Fibroblast of skin of scalp (primary cell): ENCODE results near the gene KCTD2. TPM values are rescaled to one million over a fixed set of nuclear protein-coding genes. Genes with fewer than 3 reads are reported as not detected.
"Not testable (repeated sequence)": the region's sequence is repeated elsewhere in the genome, so short reads cannot be mapped to it uniquely, and the experiment has no call there.

Source experiments
- DNase-seq: peaks from one replicate; pipeline ENCODE4 v3.0.0-alpha.2; 2013
- polyA plus RNA-seq, 2 experiments: library from polyadenylated mRNA; unstranded; fragments of 120-200 nt; gene quantifications; one replicate each; pipeline ENCODE4 v1.2.1, GENCODE V29; 2013; ENCODE audit not compliant: insufficient read length in 2 of 2

The KCTD2 gene, protein sequence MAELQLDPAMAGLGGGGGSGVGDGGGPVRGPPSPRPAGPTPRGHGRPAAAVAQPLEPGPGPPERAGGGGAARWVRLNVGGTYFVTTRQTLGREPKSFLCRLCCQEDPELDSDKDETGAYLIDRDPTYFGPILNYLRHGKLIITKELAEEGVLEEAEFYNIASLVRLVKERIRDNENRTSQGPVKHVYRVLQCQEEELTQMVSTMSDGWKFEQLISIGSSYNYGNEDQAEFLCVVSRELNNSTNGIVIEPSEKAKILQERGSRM
- polyA plus RNA-seq (2013, experiment 1 of 2; ENCODE audit: insufficient read length), result 15.3 TPM
- polyA plus RNA-seq (2013, experiment 2 of 2; ENCODE audit: insufficient read length), result 15.5 TPM

DNA sequence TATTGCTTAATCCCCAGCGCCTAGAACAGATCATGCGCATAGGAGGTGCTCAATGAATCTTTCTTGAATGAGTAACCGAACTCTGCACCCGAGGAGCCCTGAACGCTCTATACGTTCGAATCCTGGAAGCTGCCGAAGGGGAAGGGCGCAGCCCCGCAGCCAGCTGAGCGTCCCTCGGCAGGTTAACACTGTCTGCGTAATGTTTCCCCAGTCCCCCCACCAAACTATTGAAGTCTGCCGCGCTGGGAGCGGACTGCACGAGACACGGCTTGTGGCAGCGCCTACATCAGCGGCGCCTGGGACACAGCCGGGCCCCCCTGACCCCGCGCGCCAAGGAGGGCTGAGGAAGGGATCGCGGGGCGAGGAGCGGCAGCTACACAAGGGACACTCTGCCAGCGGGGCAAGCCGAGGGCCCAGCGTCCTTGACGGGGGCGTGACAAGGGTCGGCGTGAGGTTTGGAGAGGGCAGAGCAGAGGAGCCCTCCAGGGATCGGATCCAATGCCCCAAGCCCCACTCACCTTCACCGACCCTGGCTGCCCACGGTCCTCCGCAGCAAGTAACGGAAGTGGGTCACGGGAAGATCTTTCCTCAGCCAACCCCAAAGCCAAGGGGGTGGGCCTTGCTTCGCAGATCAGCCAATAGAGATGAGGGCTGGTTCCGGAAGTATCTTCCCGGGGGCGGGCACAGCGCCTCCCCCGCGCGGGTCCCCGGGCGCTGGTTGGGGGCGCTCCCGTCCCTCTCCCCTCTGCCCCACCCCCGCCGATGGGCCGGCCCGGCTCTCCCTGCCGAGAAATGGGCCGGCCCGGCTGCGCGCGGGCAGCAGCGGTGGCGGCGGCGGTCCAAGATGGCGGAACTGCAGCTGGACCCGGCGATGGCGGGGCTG lies at the start of gene KCTD2, which contains the start of gene ATP5PD:
KCTD2 (plus strand) TSS at position 819 of the 883 bp plus-strand sequence; CDS start at position 845, 26 bp downstream.
ATP5PD (minus strand) TSS at position 563 of the 883 bp plus-strand sequence. CDS start 4,319 bp downstream, outside the sequence.
- peak; percentile 97 for DNase-seq

DNA sequence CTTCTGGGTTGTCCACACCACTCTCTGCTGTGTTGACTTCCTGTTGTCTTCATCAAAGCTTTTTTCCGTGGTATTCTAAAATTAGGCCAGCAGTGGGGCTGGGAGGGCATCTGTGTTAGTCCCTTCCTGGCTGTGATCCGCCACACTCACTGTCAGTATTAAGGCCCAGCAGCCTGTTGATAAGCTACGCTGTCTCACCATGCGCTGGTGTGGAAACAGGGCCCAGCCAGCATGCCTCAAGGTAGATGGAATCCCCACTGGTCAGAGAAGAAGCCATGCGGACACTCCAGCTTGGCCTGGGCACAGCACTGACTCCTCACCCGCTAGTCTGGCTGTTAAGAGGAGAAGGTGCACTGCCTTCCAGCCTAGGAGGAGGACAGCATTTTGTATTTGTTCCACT lies 48.2 kb upstream of the KCTD2 start:
- DNase-seq, result no peak

DNA sequence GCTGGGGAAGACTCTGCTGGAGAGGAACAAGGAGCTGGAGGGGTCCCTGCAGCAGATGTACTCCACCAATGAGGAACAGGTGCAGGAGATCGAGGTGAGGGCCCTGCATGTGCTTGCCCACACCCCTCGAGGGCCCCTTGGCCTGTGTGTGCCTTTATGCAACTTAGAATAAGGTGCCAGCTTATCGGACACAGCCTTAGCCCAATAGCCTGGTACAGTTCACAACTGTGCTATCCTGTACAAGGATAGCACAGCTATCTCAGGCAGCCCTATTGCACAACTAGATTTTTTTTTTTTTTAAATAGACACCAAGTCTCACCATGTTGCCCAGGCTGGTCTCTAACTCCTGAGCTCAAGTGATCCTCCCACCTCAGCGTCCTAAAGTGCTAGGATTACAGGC lies 47.5 kb upstream of the KCTD2 start:
- DNase-seq, result no peak

DNA sequence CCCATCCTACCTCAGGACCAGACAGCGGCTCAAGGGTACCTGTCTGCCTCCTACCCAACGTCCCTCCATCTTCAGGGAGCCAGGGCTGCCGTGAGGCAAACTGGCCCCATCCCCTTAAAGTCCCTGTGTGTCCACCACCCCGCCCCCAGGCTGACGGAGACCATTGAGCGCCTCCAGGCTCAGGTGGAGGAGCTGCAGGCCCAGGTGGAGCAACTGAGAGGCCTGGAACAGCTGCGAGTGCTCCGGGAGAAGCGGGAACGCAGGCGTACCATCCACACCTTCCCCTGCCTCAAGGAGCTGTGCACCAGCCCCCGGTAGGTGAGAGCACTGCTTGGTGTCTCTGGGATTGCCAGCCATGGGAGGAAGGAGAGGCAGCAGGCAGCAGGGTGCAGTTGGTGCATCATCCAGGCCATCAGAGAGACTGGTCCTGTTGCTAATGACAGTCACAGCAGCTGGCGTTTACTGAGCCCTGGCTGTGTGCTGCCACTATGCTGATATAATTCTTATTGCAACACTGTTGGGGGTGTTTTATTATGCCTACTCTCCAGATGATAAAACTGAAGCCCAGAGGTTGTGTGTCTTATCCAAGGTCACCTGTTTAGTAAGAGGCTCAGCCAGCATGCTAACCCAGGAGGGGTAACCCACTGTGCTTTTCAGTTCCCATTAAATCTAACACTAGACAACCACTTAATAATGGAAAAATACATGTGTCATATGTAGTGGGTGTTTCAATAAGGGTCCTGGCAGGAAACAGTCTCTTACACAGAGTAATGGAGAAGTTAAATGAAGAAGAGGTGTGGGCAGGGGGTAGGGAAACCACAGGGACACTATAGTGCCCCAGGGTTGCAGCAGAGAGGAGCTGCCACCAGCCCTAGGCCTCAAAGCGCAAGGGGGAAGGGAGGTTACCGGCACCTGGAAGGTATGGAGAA lies 44.8 kb upstream of the KCTD2 start:
- no peak for DNase-seq

DNA sequence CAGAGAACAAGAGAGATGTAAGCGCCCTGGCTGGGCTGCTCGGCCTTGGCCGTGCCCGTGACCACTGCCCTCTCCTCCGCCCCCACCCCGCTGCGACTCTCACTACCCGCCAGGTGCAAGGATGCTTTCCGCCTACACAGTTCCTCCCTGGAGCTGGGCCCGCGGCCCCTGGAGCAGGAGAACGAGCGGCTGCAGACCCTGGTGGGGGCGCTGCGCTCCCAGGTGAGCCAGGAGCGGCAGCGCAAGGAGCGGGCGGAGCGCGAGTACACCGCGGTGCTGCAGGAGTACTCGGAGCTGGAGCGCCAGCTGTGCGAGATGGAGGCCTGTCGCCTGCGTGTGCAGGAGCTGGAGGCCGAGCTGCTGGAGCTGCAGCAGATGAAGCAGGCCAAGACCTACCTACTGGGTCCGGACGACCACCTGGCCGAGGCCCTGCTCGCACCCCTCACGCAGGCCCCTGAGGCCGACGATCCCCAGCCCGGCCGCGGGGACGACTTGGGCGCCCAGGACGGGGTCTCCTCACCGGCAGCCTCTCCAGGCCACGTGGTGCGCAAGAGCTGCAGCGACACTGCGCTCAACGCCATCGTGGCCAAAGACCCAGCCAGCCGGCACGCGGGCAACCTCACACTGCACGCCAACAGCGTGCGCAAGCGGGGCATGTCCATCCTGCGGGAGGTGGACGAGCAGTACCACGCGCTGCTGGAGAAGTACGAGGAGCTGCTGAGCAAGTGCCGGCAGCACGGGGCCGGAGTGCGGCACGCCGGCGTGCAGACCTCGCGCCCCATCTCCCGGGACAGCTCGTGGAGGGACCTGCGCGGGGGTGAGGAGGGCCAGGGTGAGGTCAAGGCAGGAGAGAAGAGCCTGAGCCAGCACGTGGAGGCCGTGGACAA lies 43.7 kb upstream of the KCTD2 start:
- no peak for DNase-seq

DNA sequence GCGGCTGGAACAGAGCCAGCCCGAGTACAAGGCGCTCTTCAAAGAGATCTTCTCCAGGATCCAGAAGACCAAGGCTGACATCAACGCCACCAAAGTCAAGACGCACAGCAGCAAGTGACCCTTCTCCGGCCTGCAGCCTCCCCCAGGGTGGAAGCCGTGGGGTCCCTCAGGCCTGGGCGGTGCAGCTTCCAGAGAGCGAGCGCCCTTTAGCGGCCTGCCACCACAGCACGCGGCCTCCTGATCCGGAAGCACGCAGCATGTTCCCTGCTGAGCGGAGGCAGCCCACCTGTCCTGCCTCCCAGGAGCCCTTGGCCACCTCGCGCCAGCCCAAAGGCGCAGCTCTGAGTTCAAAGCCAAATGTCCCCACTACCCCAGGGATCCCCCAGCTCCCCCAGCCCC lies 43.1 kb upstream of the KCTD2 start:
- no peak for DNase-seq

DNA sequence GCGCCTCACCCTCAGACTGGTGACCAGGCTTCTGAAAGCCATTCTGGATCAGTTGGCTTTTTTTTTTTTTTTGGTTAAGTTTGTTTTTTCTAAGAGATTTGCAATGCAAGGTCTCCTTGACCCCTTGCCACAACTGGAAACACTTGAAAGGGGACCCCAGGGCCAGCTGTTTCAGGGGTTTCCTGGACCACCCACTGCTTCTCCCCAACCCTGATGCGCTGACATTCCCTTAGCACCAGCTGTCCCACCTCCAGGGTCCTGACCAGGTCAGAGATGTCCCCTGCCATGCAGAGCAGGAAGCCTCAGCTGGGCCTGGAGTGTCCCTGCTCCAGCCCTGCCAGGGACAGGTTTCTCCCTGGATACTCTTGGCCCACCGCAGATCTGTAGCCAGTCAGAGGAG lies 42.7 kb upstream of the KCTD2 start:
- no peak for DNase-seq

DNA sequence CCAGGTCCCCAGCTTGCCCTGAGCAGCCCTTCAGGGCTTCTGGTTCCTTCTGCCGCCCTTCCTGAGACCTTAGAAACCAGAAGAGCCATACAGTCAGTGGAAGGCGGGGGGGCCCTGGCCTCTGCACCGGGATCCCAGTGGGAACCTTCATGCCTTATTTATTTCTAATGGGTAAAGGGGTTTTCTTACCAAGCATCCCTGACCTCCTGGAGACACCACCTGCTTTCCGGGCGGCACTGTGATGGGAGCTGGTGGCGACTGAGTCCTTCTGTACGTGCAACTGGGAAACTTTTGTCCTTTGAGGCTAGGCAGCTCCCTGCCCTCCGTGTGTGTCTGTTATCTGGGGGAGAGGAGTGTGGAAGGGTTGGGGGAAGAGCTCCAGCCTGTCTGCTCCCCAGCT lies 41.7 kb upstream of the KCTD2 start:
- no peak for DNase-seq

DNA sequence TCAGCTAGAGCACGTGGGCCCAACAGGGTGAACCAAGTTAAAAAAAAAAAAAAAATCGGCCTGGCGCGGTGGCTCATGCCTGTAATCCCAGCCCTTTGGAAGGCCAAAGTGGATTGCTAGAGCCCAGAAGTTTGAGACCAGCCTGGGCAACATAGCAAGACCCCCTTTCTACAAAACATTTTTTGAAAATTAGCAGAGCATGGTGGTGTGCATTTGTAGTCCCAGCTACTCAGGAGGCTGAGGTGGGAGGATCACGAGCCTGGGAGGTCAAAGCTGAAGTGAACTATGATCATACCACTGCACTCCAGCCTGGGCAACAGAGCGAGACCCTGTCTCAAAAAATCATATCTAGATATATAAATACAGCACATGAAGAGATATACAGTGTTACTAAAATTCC lies 40.9 kb upstream of the KCTD2 start:
- not testable (repeated sequence) for DNase-seq

DNA sequence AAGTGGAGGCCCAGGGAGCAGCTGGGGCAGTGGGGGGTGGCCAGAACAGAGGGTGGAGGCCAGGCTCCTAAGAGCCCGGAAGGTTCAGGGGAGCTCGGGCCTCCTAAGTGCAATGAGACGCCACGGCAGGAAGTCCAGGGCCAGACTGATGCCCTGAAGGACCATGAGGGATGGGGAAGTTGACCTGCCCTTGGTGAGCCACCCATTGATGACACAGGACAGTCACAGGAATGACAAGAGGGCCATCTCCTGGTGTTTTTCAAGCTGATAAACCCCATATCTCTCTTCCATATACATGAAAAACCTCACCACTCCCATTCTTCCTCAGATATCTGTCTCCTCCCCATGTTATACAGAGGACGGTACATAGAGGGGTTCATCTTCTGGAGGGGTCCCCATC lies 40.4 kb upstream of the KCTD2 start:
- no peak for DNase-seq

DNA sequence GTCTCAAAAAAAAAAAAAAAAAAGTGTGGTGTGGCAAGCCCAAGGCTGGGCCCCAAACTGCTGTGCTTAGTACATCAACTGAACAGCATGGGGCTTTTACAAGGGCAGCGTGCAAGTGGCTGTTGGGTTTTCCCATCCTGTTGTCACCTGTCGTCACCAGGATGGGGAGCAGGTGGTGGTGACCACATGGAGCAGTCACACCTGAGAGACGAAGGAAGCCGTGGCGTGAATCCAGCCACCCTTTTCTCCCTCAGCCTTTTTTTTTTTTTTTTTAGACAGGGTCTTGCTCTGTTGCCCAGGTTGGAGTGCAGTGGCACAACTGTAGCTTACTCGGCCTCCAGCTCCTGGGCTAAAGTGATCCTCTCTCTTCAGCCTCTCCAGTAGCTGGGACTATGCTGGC lies 38.7 kb upstream of the KCTD2 start:
- DNase-seq, result no peak

DNA sequence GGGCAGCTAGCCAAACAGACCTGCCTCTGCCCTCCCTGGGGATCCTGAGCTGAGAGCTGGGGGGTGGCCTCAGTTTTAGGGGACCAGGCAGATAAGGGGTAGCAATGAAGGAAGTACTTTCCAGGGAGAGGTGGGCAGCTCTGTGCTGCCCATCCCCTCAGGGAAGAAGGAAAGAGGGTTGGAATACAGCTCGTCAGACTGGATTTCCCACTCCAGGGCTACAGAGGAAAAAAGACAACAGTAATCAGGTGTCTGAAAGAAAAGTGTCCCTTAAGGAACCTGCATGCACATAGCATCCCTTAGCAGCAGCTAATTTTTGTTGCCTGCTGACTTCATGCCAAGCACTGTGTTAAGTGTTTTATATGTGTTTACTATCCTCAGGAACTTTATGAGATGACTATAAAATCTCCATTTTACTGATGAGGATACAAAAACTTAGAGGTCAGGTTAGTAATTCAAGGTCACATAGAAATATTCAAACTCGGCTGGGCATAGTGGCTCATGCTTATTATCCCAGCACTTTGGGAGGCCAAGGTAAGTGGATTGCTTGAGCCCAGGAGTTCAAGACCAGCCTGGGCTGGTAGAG lies 37.8 kb upstream of the KCTD2 start:
- no peak for DNase-seq

DNA sequence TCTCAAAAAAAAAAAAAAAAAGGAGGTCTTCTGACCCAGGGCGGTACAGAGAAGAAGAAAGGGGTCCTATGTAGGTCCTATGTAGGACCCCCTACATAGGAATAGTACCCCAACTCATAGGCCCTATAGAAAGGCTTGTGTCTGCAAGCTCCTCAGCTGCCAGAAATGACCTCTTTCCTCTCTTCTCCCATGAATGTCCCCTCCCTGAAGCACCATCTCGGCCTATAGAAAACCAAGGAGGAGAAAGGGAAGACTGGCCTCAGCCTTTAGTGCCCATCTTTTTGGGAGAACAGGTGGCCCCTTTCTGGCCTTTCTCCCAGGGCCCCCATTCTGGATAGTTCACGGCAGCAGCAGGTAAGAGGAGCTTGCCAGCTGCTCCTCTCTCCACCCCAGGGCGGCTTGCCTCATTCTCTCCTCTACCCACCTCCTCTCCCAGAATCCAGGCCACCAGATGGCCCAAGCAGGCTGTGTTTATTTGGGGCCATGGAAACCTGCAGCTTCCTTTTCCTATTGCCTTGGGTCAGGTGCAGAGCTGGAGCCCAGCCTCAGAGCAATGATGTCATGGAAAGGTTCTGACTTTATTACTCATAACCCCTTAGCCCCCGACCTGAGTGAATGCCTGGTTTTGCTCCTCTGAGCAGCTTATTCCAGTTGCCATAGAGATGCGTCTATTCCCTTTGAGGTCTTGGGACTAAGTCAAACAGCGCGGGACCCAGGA lies 36.2 kb upstream of the KCTD2 start:
- DNase-seq, result peak; percentile 4

DNA sequence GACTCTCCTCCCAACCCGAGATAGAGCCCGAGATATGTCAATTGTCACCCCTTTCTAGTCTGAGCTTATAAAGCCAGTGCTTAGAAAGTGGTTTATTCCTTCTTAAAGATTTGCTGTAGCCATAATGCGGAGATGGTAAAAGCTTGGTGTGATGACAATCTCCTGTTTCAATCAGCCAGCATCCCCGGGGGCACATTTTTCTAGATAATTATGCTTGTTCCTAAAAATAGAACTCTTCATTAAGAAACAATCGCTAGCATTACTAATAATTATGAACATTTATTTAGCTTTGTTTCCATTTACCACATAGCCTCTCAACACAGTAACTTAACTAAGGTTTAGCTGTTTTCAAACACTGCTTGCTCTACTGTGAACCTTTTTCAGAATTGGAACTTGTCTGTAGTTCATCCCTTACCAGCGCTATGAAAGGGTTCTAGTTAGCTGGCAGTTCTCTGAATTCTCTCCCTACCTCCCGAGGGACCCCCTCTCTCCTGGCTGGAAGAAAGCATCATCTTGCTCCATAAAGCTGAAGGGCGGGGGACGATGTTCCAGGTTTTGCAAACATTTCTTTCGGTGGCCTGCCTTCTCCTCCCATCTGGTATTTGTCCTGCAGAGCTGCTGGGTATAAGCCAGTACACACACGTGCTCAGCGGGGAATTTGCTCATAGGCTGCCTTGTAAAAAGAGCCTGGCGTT lies 35.5 kb upstream of the KCTD2 start:
- DNase-seq, result peak; percentile 72

DNA sequence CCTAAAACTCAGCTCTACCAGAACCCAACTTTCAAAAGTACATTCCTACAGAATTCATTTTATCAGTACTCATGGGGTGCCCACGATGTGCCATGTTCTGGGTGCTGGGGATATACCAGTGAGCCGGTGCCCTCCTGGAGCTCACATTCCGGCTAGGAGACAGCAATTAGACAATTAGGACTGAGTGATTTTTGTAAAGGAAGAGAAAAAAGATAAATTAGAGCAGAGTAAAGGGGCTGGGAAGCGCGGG lies 35.0 kb upstream of the KCTD2 start:
- no peak for DNase-seq

DNA sequence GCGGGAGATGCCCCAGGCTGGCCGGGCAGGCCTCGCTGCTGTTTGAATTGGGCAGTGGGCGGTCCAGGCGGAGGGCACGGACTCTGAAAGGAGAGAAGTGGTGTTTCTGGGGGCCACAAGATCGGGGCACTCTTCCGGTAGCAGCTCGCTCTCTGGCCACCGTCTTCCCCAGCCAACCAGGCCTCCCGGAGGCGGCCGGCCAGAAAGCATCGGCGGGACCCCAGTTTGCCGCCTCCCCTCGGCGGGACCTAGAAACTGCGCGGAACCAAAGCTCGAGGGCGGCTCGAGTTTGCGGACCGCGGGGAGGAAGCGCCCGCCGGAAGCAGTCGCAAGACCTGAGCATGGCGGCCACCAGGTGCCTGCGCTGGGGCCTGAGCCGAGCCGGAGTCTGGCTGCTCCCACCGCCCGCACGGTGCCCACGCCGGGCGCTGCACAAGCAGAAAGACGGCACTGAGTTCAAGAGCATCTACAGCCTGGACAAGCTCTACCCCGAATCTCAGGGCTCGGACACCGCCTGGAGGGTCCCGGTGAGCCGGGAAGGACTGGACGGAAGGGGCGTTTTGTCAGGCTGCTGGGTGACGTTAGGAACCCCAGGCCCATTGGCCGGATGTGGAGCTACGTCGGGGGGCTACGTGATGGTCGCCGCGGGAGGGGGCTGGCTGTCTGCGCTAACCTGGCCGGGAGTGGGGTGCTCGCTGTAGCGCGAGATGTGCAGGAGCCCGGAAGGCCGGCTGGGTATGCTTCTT lies 34.5 kb upstream of the KCTD2 start, which contains the start of gene MRPL58:
MRPL58 (plus strand) TSS at position 325 of the 746 bp plus-strand sequence; CDS start at position 342, 17 bp downstream.
- peak; percentile 88 for DNase-seq

DNA sequence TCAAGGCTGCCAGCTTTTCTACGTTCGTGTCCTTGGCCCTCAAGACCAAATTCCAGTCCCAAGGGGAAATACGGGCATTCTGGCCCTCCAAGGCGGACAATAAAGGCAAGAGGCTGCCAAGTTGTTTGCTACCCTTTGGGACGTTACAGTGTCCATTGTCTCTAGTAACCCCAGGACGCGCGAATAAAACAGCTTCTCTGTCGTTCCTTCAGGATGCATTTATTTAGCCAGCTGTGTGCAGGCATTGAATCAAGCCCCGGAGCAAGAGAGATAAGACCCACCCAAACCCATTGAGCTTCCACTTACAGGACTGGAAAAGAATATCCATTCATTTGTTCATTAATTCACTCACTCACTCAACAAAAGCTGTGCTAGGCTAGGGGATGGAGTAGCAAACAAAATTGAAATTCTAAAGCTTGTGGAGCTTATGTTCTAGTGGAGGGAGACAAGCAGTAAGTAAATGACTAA lies 33.9 kb upstream of the KCTD2 start:
- no peak for DNase-seq

DNA sequence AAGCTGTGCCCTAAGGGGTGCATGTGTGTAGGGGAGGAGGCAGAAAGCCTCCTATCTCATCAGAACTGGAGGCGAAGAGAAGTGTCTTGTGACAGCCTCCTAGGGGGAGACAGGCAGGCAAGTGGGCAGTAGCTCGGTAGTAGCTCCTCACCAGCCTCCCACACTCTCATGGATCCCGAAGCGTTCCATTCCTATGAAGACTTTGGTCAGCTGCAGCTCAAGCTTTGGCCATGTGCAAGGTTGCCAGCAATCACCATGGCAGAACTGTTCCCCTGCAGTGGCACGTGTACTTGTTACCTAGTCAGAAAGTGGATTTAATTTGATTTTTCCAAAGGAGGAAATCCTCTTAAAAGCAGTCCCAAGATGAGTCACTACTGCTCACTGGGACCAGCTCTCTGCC lies 27.9 kb upstream of the KCTD2 start:
- DNase-seq, result no peak

DNA sequence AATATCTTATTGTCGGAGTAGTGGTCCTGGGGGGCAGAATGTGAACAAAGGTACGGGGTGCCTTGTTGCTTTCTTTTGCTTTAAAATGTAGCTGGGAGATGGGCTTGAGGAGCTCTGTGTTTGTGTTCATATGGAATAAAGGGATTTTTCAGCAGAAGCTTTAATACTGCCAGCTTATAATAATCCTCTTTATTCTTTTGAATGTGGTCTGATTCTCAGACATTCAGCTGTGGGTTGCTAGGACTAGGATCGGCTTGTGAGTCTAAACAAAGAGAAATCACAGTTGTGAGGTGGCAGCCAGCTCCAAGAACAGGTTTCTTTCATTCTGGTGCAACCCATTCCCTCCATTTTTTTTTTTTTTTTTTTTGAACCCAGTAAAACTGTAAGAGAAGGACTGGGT lies 27.3 kb upstream of the KCTD2 start:
- no peak for DNase-seq
